H9 (cell line): ENCODE data around the gene TMEM271. TPM values are rescaled to one million over a fixed set of nuclear protein-coding genes. Genes with fewer than 3 reads are reported as not detected.

Experiments
- DNase-seq: peaks from one replicate; pipeline ENCODE4 v3.0.0-alpha.2; 2017
- H2AFZ ChIP-seq: one replicate; pipeline ENCODE4 v1.6.1; 2013; ENCODE audit warnings: mild to moderate bottlenecking, low read length, control low read depth, moderate library complexity
- H2AK5ac ChIP-seq: 2 replicates; pipeline ENCODE4 v1.6.1; 2013; ENCODE audit warnings: low read length, control low read depth, mixed read lengths; ENCODE audit not compliant: insufficient read length
- H2BK120ac ChIP-seq: one replicate; pipeline ENCODE4 v1.6.1; 2013; ENCODE audit warnings: low read depth, mild to moderate bottlenecking, low read length, control low read depth, inconsistent platforms; ENCODE audit not compliant: poor library complexity, severe bottlenecking
- H2BK12ac ChIP-seq: 2 replicates; pipeline ENCODE4 v1.6.1; 2013; ENCODE audit warnings: low read length, control low read depth, mixed read lengths, low read depth; ENCODE audit not compliant: insufficient read length
- H2BK15ac ChIP-seq: 2 replicates; pipeline ENCODE4 v1.6.1; 2013; ENCODE audit warnings: low read depth, low read length, control low read depth
- H2BK20ac ChIP-seq: one replicate; pipeline ENCODE4 v1.6.1; 2013; ENCODE audit warnings: low read depth, mild to moderate bottlenecking, low read length, control low read depth, inconsistent platforms; ENCODE audit not compliant: poor library complexity, severe bottlenecking
- H2BK5ac ChIP-seq: 2 replicates; pipeline ENCODE4 v1.6.1; 2013; ENCODE audit warnings: low read length, control low read depth, mixed read lengths; ENCODE audit not compliant: insufficient read length
- H3K14ac ChIP-seq: 2 replicates; pipeline ENCODE4 v1.6.1; 2013; ENCODE audit warnings: low read length, control low read depth; ENCODE audit not compliant: insufficient read depth
- H3K18ac ChIP-seq: 2 replicates; pipeline ENCODE4 v1.6.1; 2013; ENCODE audit warnings: low read depth, mild to moderate bottlenecking, mixed read lengths, low read length, control low read depth; ENCODE audit not compliant: insufficient read length
- H3K23ac ChIP-seq: 2 replicates; pipeline ENCODE4 v1.6.1; 2013; ENCODE audit warnings: low read length, control low read depth, mixed read lengths, low read depth; ENCODE audit not compliant: insufficient read length
- H3K23me2 ChIP-seq: 2 replicates; pipeline ENCODE4 v1.6.1; 2013; ENCODE audit warnings: low read depth, mild to moderate bottlenecking, mixed read lengths, low read length, control low read depth; ENCODE audit not compliant: insufficient read length, poor library complexity, severe bottlenecking
- H3K27ac ChIP-seq: 2 replicates; pipeline ENCODE4 v1.5.1; 2013; ENCODE audit warnings: low read length, control low read depth, mixed read lengths, low read depth; ENCODE audit not compliant: insufficient read length
- H3K27me3 ChIP-seq: 2 replicates; pipeline ENCODE4 v1.6.1; 2013; ENCODE audit warnings: low read length, control low read depth, inconsistent platforms; ENCODE audit not compliant: insufficient read depth
- H3K4ac ChIP-seq: 2 replicates; pipeline ENCODE4 v1.6.1; 2013; ENCODE audit warnings: low read depth, mild to moderate bottlenecking, control low read depth, inconsistent platforms, low read length, moderate library complexity
- H3K4me1 ChIP-seq: 2 replicates; pipeline ENCODE4 v1.6.1; 2013; ENCODE audit warnings: low read length, control low read depth, inconsistent platforms; ENCODE audit not compliant: insufficient read depth
- H3K4me2 ChIP-seq: 2 replicates; pipeline ENCODE4 v1.6.1; 2013; ENCODE audit warnings: low read length, control low read depth, mixed read lengths; ENCODE audit not compliant: insufficient read length, insufficient read depth
- H3K56ac ChIP-seq: 2 replicates; pipeline ENCODE4 v1.6.1; 2013; ENCODE audit warnings: low read depth, mild to moderate bottlenecking, mixed read lengths, low read length, control low read depth; ENCODE audit not compliant: insufficient read length
- H3K79me1 ChIP-seq: 2 replicates; pipeline ENCODE4 v1.6.1; 2013; ENCODE audit warnings: low read depth, mild to moderate bottlenecking, moderate library complexity, low read length, control low read depth, inconsistent platforms; ENCODE audit not compliant: insufficient read depth, poor library complexity, severe bottlenecking
- H3K79me2 ChIP-seq: 2 replicates; pipeline ENCODE4 v1.6.1; 2013; ENCODE audit warnings: low read length, control low read depth, inconsistent platforms; ENCODE audit not compliant: insufficient read depth
- H3K9ac ChIP-seq: 2 replicates; pipeline ENCODE4 v1.6.1; 2013; ENCODE audit warnings: low read length, control low read depth, mixed read lengths; ENCODE audit not compliant: insufficient read length; ENCODE audit errors: extremely low read depth
- H3K9me3 ChIP-seq: one replicate; pipeline ENCODE4 v1.6.1; 2013; ENCODE audit warnings: low read depth, low read length, inconsistent platforms; ENCODE audit not compliant: control insufficient read depth
- H3T11ph ChIP-seq: one replicate; pipeline ENCODE4 v1.6.1; 2013; ENCODE audit warnings: mild to moderate bottlenecking, low read length, control low read depth, inconsistent platforms
- H4K20me1 ChIP-seq: one replicate; pipeline ENCODE4 v1.6.1; 2013; ENCODE audit not compliant: control insufficient read depth, insufficient read length, insufficient read depth
- H4K5ac ChIP-seq: 2 replicates; pipeline ENCODE4 v1.6.1; 2013; ENCODE audit warnings: low read depth, mild to moderate bottlenecking, mixed read lengths, low read length, control low read depth; ENCODE audit not compliant: insufficient read length
- H4K8ac ChIP-seq: replicated peaks from 2 replicates; pipeline ENCODE4 v1.6.1; 2013; ENCODE audit warnings: low read length, control low read depth, mixed read lengths, low read depth; ENCODE audit not compliant: insufficient read length
- H4K91ac ChIP-seq: 2 replicates; pipeline ENCODE4 v1.6.1; 2013; ENCODE audit warnings: low read depth, mild to moderate bottlenecking, moderate library complexity, mixed read lengths, low read length, control low read depth; ENCODE audit not compliant: insufficient read length
- H3K27ac Mint-ChIP-seq, 3 experiments: 2 replicates in 2 of 3; 3 replicates in 1 of 3; pipeline ENCODE4 v1.8.0; 2020 to 2021; ENCODE audit warnings: mixed read lengths in 3 of 3, mild to moderate bottlenecking in 1 of 3, moderate library complexity in 1 of 3
- H3K27me3 Mint-ChIP-seq: 2 replicates; pipeline ENCODE4 v1.8.0; 2021; ENCODE audit warnings: low read depth, mild to moderate bottlenecking, moderate library complexity, mixed read lengths
- H3K36me3 Mint-ChIP-seq, 3 experiments: 2 replicates in 2 of 3; 3 replicates in 1 of 3; pipeline ENCODE4 v1.8.0; 2020 to 2021; ENCODE audit warnings: low read depth in 3 of 3, mixed read lengths in 3 of 3; ENCODE audit not compliant: insufficient read depth in 1 of 3
- H3K4me1 Mint-ChIP-seq, 2 experiments: 2 replicates each; pipeline ENCODE4 v1.8.0; 2020; ENCODE audit warnings: mixed read lengths in 2 of 2
- H3K4me3 Mint-ChIP-seq, 2 experiments: 2 replicates in 1 of 2; 3 replicates in 1 of 2; pipeline ENCODE4 v1.8.0; 2020 to 2021; ENCODE audit warnings: mild to moderate bottlenecking in 2 of 2, mixed read lengths in 2 of 2, moderate library complexity in 1 of 2
- H3K9me3 Mint-ChIP-seq, 2 experiments: 2 replicates in 1 of 2; 3 replicates in 1 of 2; pipeline ENCODE4 v1.8.0; 2020; ENCODE audit warnings: mild to moderate bottlenecking in 2 of 2, mixed read lengths in 2 of 2, moderate library complexity in 1 of 2
- WGBS: extraction: QIAGEN DNeasy Blood & Tissue Kit; methylation state at CpG from one replicate; pipeline ENCODE4 v1.1.7; 2013; ENCODE audit warnings: missing lambda C conversion rate, low lambda C conversion rate, mixed read lengths; ENCODE audit not compliant: insufficient read length; ENCODE audit errors: extremely low coverage; 5-methylcytosine and 5-hydroxymethylcytosine counted together
- total RNA-seq: library from RNA; stranded (reverse); gene quantifications from 2 replicates; pipeline ENCODE4 v1.2.1, GENCODE V29; 2021
- TF ChIP-seq, protein P1 (sequence below): fragments of 200-600 bp; sonication (generic); conservative IDR thresholded peaks from 3 replicates; pipeline ENCODE4 v1.8.0; 2021; ENCODE audit warnings: antibody characterized with exemption, mild to moderate bottlenecking

The TMEM271 gene
- total RNA-seq, 1 experiment from 2014 or later = 0.09 TPM

GRCh38 chr4:589219-589963, 13.3 kb upstream of the TMEM271 start:
- Histone ChIP-seq H3K23me2 (no peaks in the 10 kb centered on the region), H3K9me3 (no peaks in the 10 kb centered on the region), H3K79me2 (no peaks in the 10 kb centered on the region), H3K27ac (no peak overlapping the region), H3K18ac (no peak overlapping the region), H4K5ac (no peak overlapping the region), H2AK5ac (no peak overlapping the region), H3K27me3 (no peaks in the 10 kb centered on the region), H3K56ac (no peak overlapping the region), H3K4ac (no peak overlapping the region), H4K91ac (no peak overlapping the region), H3K4me2 (no peak overlapping the region), H2BK12ac (no peak overlapping the region), H2AFZ (no peak overlapping the region), H2BK5ac (no peak overlapping the region), H2BK15ac (no peak overlapping the region), H3K4me1 (no peaks in the 10 kb centered on the region), H3T11ph (no peak overlapping the region), H3K9ac (no peak overlapping the region), H3K14ac (no peak overlapping the region), H4K20me1 (no peaks in the 10 kb centered on the region), H4K8ac (no peak overlapping the region), H3K79me1 (no peaks in the 10 kb centered on the region), H2BK120ac (no peak overlapping the region), H3K23ac (no peak overlapping the region), H2BK20ac (no peak overlapping the region)
- no peaks in the 10 kb centered on the region for H3K36me3 Mint-ChIP-seq
- no CpG with 5 or more reads among the region's 16 CpGs for WGBS
- H3K9me3 Mint-ChIP-seq = peaks cover 7 to 9% of the 10 kb centered on the region in 2 experiments
- TF ChIP-seq, protein P1, sequence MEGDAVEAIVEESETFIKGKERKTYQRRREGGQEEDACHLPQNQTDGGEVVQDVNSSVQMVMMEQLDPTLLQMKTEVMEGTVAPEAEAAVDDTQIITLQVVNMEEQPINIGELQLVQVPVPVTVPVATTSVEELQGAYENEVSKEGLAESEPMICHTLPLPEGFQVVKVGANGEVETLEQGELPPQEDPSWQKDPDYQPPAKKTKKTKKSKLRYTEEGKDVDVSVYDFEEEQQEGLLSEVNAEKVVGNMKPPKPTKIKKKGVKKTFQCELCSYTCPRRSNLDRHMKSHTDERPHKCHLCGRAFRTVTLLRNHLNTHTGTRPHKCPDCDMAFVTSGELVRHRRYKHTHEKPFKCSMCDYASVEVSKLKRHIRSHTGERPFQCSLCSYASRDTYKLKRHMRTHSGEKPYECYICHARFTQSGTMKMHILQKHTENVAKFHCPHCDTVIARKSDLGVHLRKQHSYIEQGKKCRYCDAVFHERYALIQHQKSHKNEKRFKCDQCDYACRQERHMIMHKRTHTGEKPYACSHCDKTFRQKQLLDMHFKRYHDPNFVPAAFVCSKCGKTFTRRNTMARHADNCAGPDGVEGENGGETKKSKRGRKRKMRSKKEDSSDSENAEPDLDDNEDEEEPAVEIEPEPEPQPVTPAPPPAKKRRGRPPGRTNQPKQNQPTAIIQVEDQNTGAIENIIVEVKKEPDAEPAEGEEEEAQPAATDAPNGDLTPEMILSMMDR = no peak
- DNase-seq = no peak
- H3K4me1 Mint-ChIP-seq = peaks cover 0 to 5% of the 10 kb centered on the region in 2 experiments; a peak in 2 of 4 replicates
- H3K27ac Mint-ChIP-seq = no peak overlapping the region
- H3K27me3 Mint-ChIP-seq = peaks cover 54% of the 10 kb centered on the region
- H3K4me3 Mint-ChIP-seq = no peak overlapping the region
